WTC11 (cell line): ENCODE data around the gene POMT2. TPM values are rescaled to one million over a fixed set of nuclear protein-coding genes. Genes with fewer than 3 reads are reported as not detected.

ENCODE experiments used
- ATAC-seq: fragments of 200-7000 bp; cut with Tn5 transposase; 2 replicates; pipeline ENCODE4 v1.10.0; 2021; ENCODE audit warnings: mild to moderate bottlenecking, moderate library complexity
- CTCF ChIA-PET: fragments of 300-600 bp; sonication (Branson Sonifier 250); formaldehyde crosslinking; loops from one replicate; lab custom pipeline; 2021; ENCODE audit warnings: antibody characterized with exemption; lab: Charles Lee
- POLR2A ChIA-PET: fragments of 350-600 bp; sonication (Branson Sonifier 250); formaldehyde crosslinking; loops from one replicate; lab custom pipeline; 2021; ENCODE audit warnings: antibody characterized with exemption; lab: Charles Lee
- DNase-seq: peaks from one replicate; pipeline ENCODE4 v3.0.0; 2021; ENCODE audit warnings: low spot score
- H3K27ac Mint-ChIP-seq: 2 replicates; pipeline ENCODE4 v1.8.0; 2021; ENCODE audit warnings: mixed read lengths
- H3K27me3 Mint-ChIP-seq: 2 replicates; pipeline ENCODE4 v1.8.0; 2021; ENCODE audit warnings: low read depth, mild to moderate bottlenecking, moderate library complexity, mixed read lengths
- H3K36me3 Mint-ChIP-seq: 2 replicates; pipeline ENCODE4 v1.8.0; 2021; ENCODE audit warnings: mixed read lengths
- H3K4me1 Mint-ChIP-seq: 2 replicates; pipeline ENCODE4 v1.8.0; 2022; ENCODE audit warnings: mixed read lengths
- H3K4me3 Mint-ChIP-seq: 2 replicates; pipeline ENCODE4 v1.8.0; 2021; ENCODE audit warnings: mild to moderate bottlenecking, moderate library complexity, mixed read lengths
- H3K9me3 Mint-ChIP-seq: 2 replicates; pipeline ENCODE4 v1.8.0; 2021; ENCODE audit warnings: mixed read lengths
- ETV6 ChIP-seq: sonication (generic); formaldehyde crosslinking; IDR thresholded peaks from 2 replicates; pipeline ENCODE4 v1.8.1; 2022; ENCODE audit warnings: mild to moderate bottlenecking, missing genetic modification reagents
- FOXJ3 ChIP-seq: sonication (generic); formaldehyde crosslinking; IDR thresholded peaks from 2 replicates; pipeline ENCODE4 v1.9.0; 2021; ENCODE audit warnings: missing genetic modification reagents, mild to moderate bottlenecking, borderline replicate concordance
- GTF2I ChIP-seq: fragments of 250-450 bp; sonication (Bioruptor Pico); conservative IDR thresholded peaks from 2 replicates; pipeline ENCODE4 v1.4.0; 2021; ENCODE audit warnings: mild to moderate bottlenecking
- IRF2 ChIP-seq: sonication (generic); formaldehyde crosslinking; IDR thresholded peaks from 2 replicates; pipeline ENCODE4 v1.8.0; 2022; ENCODE audit warnings: low read depth, missing genetic modification reagents, borderline replicate concordance
- NR1H2 ChIP-seq: sonication (generic); formaldehyde crosslinking; IDR thresholded peaks from 2 replicates; pipeline ENCODE4 v1.9.0; 2021; ENCODE audit warnings: mild to moderate bottlenecking, moderate library complexity, missing genetic modification reagents
- RELA ChIP-seq: sonication (generic); formaldehyde crosslinking; IDR thresholded peaks from 2 replicates; pipeline ENCODE4 v1.8.1; 2022; ENCODE audit warnings: missing genetic modification reagents, mild to moderate bottlenecking, borderline replicate concordance
- SOX15 ChIP-seq: fragments of 250-450 bp; sonication (Bioruptor Pico); IDR thresholded peaks from 2 replicates; pipeline ENCODE4 v1.9.0; 2021; ENCODE audit warnings: mild to moderate bottlenecking
- ZMAT4 ChIP-seq: fragments of 250-450 bp; sonication (Bioruptor Pico); IDR thresholded peaks from 2 replicates; pipeline ENCODE4 v1.9.0; 2021; ENCODE audit warnings: mild to moderate bottlenecking
- ZNF671 ChIP-seq: fragments of 250-450 bp; sonication (Bioruptor Pico); IDR thresholded peaks from 2 replicates; pipeline ENCODE4 v1.8.0; 2021; ENCODE audit warnings: mild to moderate bottlenecking
- total RNA-seq: library from RNA; stranded (reverse); gene quantifications from 3 replicates; pipeline ENCODE4 v1.2.3, GENCODE V29; 2021
- TF ChIP-seq, protein P1 (sequence below): sonication (generic); formaldehyde crosslinking; IDR thresholded peaks from 2 replicates; pipeline ENCODE4 v1.8.1; 2022; ENCODE audit warnings: missing genetic modification reagents, borderline replicate concordance
- TF ChIP-seq, protein P2 (sequence below): sonication (generic); formaldehyde crosslinking; IDR thresholded peaks from 2 replicates; pipeline ENCODE4 v1.8.0; 2022; ENCODE audit warnings: mild to moderate bottlenecking, missing genetic modification reagents
- TF ChIP-seq, protein P3 (sequence below): sonication (generic); formaldehyde crosslinking; IDR thresholded peaks from 2 replicates; pipeline ENCODE4 v1.8.1; 2022; ENCODE audit warnings: low read depth, missing genetic modification reagents, borderline replicate concordance
- TF ChIP-seq, protein P4 (sequence below): sonication (generic); formaldehyde crosslinking; IDR thresholded peaks from 2 replicates; pipeline ENCODE4 v1.8.1; 2023; ENCODE audit warnings: mild to moderate bottlenecking, missing genetic modification reagents

POMT2 gene
- total RNA-seq, 1 experiment from 2014 or later = 38.7 TPM

DNA sequence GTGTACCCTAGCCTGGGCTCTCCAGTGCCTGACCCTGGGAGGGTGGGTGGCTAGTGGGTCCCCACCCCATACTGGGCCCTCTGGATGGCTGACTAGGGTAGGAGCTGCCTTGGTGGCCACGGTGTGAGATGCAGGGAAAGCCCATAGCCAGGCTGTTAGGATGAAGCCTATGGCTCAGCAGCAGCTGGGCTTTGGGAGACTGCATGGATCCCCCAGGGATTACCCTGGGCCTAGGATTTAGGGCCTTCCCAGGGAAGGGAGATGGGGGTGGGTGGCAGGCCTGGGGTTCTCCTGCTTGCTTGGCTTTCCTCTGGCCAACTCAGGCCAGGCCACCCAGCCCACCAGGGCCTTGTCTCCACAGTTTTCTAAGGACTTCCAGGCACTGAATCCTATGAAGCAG is 6.4 kb upstream of the POMT2 start:
- POLR2A ChIA-PET = no interaction called here
- no peaks in the 10 kb centered on the region for H3K36me3 Mint-ChIP-seq
- CTCF ChIA-PET = interaction anchor here (1.3 to 1.7 kb wide), 2 partner anchors 12 to 146 kb away, joined by 5 to 8 read pairs; no protein-coding TSS in a partner anchor
- TF ChIP-seq RELA (CRISPR knock-in tag) = no peak
- no peak for TF ChIP-seq ZMAT4
- TF ChIP-seq, protein P1, sequence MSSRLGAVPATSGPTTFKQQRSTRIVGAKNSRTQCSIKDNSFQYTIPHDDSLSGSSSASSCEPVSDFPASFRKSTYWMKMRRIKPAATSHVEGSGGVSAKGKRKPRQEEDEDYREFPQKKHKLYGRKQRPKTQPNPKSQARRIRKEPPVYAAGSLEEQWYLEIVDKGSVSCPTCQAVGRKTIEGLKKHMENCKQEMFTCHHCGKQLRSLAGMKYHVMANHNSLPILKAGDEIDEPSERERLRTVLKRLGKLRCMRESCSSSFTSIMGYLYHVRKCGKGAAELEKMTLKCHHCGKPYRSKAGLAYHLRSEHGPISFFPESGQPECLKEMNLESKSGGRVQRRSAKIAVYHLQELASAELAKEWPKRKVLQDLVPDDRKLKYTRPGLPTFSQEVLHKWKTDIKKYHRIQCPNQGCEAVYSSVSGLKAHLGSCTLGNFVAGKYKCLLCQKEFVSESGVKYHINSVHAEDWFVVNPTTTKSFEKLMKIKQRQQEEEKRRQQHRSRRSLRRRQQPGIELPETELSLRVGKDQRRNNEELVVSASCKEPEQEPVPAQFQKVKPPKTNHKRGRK (CRISPR knock-in tag) = no peak
- TF ChIP-seq, protein P2, sequence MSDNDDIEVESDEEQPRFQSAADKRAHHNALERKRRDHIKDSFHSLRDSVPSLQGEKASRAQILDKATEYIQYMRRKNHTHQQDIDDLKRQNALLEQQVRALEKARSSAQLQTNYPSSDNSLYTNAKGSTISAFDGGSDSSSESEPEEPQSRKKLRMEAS (CRISPR knock-in tag) = no peak
- no peak for TF ChIP-seq ZNF671 (CRISPR knock-in tag)
- TF ChIP-seq, protein P3, sequence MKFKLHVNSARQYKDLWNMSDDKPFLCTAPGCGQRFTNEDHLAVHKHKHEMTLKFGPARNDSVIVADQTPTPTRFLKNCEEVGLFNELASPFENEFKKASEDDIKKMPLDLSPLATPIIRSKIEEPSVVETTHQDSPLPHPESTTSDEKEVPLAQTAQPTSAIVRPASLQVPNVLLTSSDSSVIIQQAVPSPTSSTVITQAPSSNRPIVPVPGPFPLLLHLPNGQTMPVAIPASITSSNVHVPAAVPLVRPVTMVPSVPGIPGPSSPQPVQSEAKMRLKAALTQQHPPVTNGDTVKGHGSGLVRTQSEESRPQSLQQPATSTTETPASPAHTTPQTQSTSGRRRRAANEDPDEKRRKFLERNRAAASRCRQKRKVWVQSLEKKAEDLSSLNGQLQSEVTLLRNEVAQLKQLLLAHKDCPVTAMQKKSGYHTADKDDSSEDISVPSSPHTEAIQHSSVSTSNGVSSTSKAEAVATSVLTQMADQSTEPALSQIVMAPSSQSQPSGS (CRISPR knock-in tag) = no peak
- no peak for TF ChIP-seq FOXJ3 (CRISPR knock-in tag)
- TF ChIP-seq, protein P4, sequence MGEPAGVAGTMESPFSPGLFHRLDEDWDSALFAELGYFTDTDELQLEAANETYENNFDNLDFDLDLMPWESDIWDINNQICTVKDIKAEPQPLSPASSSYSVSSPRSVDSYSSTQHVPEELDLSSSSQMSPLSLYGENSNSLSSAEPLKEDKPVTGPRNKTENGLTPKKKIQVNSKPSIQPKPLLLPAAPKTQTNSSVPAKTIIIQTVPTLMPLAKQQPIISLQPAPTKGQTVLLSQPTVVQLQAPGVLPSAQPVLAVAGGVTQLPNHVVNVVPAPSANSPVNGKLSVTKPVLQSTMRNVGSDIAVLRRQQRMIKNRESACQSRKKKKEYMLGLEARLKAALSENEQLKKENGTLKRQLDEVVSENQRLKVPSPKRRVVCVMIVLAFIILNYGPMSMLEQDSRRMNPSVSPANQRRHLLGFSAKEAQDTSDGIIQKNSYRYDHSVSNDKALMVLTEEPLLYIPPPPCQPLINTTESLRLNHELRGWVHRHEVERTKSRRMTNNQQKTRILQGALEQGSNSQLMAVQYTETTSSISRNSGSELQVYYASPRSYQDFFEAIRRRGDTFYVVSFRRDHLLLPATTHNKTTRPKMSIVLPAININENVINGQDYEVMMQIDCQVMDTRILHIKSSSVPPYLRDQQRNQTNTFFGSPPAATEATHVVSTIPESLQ = no peak
- no peak for TF ChIP-seq IRF2 (CRISPR knock-in tag)
- DNase-seq = no peak
- peaks cover 33% of the 10 kb centered on the region for H3K4me1 Mint-ChIP-seq
- H3K9me3 Mint-ChIP-seq = no peaks in the 10 kb centered on the region
- no peaks in the 10 kb centered on the region for H3K27me3 Mint-ChIP-seq
- no peak overlapping the region for H3K27ac Mint-ChIP-seq
- no peak overlapping the region for H3K4me3 Mint-ChIP-seq
- ATAC-seq = no peak

DNA sequence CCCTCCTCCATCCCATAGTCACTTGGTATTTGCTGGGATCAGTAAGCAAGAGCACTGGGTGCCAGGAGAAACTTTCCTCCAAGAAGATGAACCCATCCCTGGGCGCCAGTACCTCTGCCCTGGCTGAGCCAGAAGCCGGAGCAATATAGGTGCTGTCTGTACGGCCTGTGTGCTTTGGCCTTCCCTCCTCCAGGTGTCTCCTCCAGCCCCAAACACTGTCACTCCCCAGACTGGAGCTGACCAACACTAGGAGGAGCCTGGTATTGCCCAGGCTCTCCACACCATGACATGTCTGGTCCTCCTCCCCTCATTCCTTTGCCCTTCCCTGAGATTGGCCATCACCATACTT is 5.0 kb upstream of the POMT2 start:
- TF ChIP-seq SOX15 (CRISPR knock-in tag) = no peak
- TF ChIP-seq NR1H2 (CRISPR knock-in tag) = no peak
- Mint-ChIP-seq H3K9me3 (no peaks in the 10 kb centered on the region), H3K27ac (peak overlapping the region; percentile 67), H3K36me3 (no peaks in the 10 kb centered on the region), H3K4me3 (no peak overlapping the region), H3K4me1 (peaks cover 38% of the 10 kb centered on the region), H3K27me3 (no peaks in the 10 kb centered on the region; the same call in 1 of the 2 replicates)
- no peak for DNase-seq
- ChIA-PET POLR2A (no interaction called here), CTCF (interaction anchor here (0.7 to 2.1 kb wide), 7 partner anchors 10 to 144 kb away, joined by 3 to 15 read pairs (median 4); partner anchors contain the start of gene VIPAS39)
- ATAC-seq = peak; percentile 7

DNA sequence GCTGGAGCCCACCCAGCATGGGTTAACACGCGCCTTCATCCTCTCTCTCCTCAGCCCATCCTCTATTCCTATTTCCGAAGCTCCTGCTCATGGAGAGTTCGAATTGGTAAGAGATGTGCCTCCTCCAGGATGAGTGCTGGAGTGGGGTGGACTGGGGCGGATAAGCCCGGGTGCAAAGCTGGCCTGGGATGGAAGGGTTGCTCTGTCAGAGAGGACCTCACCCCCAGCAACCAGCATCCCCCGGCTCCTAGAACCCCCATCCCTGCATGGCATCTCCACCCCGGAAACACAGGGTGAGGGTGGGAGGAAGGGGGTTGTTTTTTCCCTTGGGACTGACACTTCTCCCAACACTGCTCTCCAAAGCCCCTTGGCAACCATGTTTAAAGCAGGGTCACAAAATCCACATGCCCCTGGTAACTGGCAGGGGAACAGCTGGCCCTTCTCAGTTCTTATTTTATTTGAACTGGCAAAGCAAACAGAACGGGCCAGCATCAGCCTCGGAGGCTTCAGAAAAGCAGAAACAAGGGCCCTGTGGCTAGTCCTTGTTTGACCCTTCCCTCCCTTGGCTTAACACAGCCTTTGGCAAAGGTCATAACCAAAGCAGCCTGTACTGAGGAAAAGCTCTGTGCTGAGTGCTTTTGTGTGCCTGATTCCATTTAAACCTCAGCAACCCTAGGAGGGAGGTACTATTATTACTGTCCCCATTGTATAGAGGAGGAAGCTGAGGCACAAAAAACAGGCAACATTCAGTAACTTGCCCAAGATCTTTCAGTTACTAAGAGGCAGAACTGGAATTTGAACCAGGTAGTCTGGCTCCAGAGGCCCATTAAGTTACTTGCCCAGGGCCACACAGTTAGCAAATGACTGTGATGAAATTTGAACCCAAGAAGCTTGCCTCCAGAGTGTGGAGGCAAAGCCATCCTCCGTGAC is 4.4 kb upstream of the POMT2 start:
- H3K27ac Mint-ChIP-seq = 0 out of 2 replicates have a peak overlapping the region, but pooled peaks have one; percentile 6
- POLR2A ChIA-PET = interaction anchor here (0.5 kb wide), 1 partner anchor 17 kb away, joined by 4 read pairs; no protein-coding TSS in a partner anchor
- H3K4me3 Mint-ChIP-seq = no peak overlapping the region
- H3K27me3 Mint-ChIP-seq = no peaks in the 10 kb centered on the region; the same call in 1 of the 2 replicates
- H3K9me3 Mint-ChIP-seq = no peaks in the 10 kb centered on the region
- no peak for ATAC-seq
- TF ChIP-seq ETV6 (CRISPR knock-in tag) = no peak
- 0 out of 2 replicates have a peak, but pooled peaks have one; percentile 56 for TF ChIP-seq GTF2I (CRISPR knock-in tag)
- H3K36me3 Mint-ChIP-seq = no peaks in the 10 kb centered on the region
- CTCF ChIA-PET = interaction anchor here (0.7 to 2.1 kb wide), 9 partner anchors 10 to 144 kb away, joined by 3 to 15 read pairs (median 3); partner anchors contain the start of genes SAMD15, TMED8 and VIPAS39
- peaks cover 38% of the 10 kb centered on the region for H3K4me1 Mint-ChIP-seq
- no peak for DNase-seq
